GM12801 (cell line): ENCODE measurements around the gene STAG1.

Experiments used
- TF ChIP-seq, protein P1 (sequence below): IDR thresholded peaks from one replicate; pipeline ENCODE4 v1.5.1; 2011; ENCODE audit warnings: control low read depth; ENCODE audit not compliant: insufficient read length; ENCODE audit errors: extremely low read depth

Gene STAG1

DNA sequence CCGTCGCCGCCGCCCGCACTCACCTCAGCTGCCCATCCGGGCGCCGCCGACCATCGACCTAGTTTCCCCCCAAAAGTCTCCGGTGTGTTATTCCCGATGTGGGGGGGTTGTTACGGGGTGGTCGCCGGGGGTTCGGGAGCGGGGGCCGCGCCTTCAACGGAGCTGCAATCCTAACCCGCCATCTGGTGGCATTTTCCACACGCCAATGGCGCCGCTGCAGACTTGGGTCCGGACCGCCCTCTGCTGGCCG, at the start of gene STAG1:
STAG1 (minus strand) TSS at position 207 of the 250 bp plus-strand sequence. CDS start 121,480 bp downstream, outside the sequence.
- TF ChIP-seq, protein P1, sequence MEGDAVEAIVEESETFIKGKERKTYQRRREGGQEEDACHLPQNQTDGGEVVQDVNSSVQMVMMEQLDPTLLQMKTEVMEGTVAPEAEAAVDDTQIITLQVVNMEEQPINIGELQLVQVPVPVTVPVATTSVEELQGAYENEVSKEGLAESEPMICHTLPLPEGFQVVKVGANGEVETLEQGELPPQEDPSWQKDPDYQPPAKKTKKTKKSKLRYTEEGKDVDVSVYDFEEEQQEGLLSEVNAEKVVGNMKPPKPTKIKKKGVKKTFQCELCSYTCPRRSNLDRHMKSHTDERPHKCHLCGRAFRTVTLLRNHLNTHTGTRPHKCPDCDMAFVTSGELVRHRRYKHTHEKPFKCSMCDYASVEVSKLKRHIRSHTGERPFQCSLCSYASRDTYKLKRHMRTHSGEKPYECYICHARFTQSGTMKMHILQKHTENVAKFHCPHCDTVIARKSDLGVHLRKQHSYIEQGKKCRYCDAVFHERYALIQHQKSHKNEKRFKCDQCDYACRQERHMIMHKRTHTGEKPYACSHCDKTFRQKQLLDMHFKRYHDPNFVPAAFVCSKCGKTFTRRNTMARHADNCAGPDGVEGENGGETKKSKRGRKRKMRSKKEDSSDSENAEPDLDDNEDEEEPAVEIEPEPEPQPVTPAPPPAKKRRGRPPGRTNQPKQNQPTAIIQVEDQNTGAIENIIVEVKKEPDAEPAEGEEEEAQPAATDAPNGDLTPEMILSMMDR, result no peak

DNA sequence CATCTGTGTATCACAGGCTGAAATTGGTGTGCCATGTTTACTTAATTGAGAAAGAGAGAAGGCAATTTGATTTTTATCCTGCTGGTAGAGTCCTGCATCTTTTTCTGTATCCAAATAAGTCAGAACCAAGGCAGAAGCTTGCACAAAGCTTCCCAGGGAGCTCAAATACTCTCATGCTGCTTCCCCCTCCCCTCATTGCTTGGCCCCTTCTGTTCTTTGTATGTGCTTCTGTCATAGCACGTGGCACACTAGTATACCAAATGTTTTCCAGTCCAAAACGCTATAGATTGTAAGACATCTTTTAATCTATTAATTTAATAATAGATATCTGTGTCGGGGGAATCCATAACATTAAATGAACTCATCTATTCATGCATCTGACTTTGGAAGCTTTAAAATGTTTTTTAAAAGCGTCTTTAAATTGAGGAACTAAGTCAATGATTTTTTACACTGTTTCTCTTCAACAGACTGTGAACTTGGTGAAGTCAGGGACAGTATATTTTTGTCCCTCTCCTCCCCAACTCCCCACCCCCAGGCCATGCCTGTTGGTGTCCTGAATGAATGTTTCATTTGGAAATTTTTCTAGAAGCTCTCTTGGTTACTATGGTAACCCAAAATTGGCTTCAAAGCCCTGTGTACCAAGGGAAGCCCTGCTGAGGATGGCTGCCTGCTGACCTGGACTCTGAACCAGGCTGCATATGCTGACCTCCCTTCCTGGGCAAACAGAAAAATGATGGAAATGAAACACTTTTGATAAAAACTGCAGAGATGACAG, 40.6 kb upstream of the STAG1 start:
- TF ChIP-seq, protein P1, result no peak

DNA sequence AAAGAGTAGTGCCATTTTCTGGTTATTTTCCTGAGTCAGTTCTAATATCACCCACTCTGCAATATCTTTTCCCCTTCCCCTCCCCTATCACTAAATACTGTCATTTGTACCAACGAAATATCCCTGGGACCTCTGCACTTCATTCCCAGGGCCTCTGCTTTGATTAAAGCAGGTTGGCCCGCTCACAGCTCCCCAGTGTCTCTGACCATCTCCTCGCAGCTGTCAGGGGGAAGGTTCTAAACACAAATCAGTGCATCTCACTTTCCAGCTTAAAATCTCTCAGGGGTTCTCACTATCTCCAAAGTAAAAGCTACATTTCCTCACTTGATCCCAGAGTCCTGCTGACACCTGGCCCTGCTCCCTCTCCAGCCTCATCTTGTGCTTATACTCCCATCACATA, 38.6 kb upstream of the STAG1 start:
- TF ChIP-seq, protein P1, result no peak

DNA sequence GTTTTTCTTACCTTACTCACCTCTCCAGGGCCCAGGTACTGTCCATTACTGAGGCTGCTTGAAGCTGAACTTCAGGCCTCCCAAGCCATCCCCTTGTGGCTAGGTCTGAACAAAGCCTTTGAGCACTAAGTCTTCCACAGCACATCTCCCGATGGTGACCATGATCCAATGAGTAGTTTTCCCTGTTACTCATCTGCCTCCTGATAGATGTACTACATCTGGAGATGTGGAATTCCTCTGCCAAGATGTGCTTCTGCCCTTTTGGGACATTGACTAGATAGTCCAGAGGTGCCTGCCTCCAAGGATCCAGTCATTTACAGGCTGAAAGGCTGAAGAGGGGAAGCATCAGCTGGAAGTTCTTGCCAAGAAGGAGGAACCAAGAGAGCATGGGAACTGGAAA, 37.8 kb upstream of the STAG1 start:
- TF ChIP-seq, protein P1, result no peak

DNA sequence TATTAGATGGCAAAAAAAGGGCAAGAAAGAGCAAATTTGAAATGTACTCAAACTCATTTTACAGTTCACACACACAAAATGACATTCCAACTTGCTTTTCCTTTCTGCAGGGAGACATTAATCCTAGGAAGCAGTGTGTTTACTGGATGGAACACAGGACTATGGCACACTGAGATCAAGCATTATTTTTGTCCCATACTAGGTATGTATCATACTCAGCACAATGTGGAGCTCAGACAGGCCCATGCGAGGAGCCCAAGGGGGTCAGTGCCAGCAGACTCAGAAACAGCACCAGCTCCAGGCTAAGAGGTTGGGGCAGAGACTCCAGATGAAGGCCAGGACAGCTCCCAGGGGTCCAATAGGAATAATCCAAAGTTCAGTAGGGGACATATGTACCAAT, 36.0 kb upstream of the STAG1 start:
- TF ChIP-seq, protein P1, result no peak

DNA sequence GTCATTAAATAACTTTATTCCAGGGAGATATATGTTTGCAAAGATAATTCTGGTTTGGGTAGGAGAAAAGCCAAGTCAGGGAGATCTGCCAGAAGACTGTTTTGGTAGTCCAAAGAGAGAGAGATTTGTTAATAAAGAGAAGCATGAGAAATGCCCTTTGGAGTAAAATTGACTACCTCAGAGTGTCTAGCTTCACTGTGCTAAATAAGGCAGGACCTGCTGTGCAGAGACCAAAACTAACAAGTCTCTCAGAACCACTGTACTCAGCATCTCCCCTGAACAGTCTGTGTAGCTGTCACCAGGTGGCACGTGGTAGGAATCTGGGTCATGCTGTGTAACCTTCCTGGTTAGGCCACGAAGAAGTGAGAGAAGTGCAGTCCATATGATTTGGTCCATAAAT, 35.2 kb upstream of the STAG1 start:
- TF ChIP-seq, protein P1, result no peak

DNA sequence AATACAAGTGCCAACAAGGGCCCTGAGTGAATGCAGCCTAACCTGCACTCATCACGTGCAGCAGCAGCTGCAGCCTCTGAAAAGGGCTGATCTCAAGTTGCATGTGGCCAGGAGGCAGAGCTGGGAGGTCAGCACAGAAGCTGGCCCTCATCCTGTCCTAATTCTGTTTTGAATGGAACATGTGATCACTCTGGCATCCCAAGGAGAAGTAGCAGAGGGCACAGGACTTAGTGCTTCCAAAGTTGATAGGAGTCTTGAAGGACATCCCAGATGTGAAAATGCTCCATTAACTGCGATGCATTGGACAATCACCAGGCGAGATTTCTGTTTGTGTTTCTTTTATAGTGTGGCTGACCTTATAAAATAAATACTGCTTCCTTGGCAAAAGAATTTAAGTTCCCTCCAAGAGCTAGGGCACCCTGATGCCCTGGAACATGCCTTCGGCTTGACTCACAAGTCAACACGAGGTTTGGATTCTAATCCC, 31.6 kb upstream of the STAG1 start:
- TF ChIP-seq, protein P1, result no peak
